Measurements from ENCODE around the gene IRF2BP1.
"Not testable (repeated sequence)": the region's sequence is repeated elsewhere in the genome, so short reads cannot be mapped to it uniquely, and the experiment has no call there.

IRF2BP1 gene

DNA sequence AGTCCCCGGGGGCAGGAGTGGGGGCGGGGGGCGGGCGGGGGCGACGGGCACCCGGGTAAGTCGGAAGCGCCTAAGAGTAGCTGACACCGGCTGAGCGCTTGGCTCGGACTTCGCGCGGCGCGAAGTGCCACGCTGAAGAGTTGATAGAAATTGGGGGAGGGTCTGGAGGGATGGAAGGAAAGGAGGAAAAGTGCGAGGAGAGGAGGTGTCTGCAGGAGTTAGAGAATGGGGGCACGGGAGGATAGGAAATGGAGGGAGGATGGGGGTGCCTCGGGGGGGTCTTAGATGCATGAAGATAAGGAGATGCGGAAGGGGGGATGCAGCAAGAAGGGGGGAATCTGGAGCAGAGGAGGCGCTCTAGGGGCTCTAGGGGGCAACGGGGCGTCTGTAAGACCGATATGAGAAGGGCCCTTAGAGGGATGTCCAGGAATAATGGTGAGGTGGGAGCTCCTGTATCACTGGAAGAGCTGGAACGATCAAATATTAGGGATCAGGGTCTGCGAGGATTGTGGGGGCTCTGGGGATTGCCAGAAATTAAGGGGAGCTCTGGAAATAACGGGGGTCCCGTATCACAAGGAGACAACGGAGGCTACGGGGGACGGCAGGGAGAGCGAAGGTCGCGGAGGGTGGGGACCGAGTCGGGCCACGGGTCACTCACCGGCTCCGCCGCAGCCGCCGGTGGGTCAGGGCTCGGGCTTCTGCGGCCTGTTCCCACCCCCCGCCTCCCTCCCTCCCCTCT, 16.1 kb upstream of the IRF2BP1 start, which contains the start of gene MYPOP:
MYPOP (minus strand) TSS at position 702 of the 739 bp plus-strand sequence. CDS start 840 bp downstream, outside the sequence.
- DNase-seq = no peak

DNA sequence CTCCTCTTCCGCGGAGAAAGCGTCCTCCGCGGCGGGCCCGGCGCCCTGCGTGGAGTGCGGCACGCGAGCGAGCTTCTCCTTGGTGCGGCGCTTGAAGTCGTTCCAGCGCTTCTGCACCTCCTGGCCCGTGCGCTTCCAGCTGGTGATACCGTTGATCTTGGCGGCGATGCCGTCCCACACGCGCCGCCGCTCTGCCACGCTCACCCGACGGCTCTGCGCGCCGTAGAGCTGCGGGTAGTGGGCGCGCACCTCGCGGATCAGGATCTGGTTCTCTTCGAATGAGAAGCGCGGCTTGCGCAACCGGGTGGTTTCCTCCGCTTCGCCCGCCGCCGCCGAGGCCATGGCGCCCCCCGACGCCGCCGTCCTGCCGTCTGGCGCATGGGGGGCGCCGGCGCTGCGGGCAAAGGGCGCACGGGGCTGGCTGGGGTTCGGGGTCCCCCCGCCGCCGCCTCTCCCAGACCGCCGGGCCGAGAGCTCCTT, 15.5 kb upstream of the IRF2BP1 start:
- no peak for DNase-seq

DNA sequence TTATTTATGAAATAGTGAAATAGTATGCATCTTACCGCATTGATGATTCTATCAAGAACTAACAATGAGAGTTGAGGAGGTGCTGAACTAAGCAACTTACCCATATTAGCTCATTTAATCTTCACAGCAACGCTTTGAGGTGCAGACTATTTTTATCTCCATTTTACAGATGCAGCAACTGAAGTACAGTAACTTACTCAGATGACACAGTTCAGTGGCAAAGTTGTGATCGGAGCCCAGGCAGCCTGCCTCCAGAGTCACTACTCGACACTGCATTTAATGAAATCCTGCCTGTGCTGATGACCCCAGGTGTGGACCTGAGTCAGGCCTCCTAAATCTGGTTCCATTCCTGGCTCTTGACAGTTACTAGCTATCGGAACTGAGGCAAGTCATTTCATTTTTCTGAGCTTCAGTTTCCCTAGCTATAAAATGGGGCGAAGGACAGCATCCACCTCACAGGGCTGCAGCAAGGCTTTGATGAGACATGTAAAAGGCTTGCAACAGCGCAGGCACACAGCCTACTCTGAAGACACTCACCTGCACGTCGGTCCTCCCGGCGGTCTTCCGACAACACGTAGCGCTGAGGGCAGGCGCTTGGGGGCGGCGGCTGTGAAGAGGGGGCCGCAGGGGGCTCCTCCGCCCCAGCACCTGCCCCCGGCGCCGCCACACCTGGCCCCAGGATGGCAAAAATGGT, 14.9 kb upstream of the IRF2BP1 start:
- DNase-seq = no peak

DNA sequence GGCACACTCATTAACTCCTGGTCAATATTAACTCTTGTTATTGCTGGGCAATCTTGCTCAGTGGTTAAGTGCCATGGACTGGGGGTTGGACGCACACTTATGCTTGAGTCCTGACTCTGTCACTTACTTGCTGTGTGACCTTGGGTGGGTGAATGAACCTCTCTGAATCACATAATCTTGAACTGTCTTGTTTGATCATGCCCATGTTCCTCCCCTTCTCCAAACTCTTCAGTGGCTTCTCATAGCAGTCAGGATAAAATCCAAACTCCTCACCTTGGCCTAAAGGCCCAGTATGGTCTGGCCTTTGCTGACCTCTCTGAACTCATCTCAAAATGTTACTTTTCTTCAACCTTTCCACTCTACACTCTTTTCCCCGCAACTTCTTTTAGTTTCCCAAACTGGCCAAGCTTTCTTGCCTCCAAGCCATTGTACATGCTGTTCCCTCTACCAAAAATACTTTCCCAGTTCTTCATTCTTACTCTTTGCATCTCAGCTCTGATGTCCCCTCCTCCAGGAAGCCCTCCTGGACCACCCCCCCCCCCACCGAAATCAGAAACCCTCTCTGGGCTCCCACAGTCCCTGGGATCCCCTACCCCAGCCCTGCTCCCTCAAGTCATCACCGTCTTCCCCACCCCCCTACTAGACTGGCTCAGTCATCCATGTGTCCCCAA, 14.1 kb upstream of the IRF2BP1 start:
- DNase-seq = no peak

DNA sequence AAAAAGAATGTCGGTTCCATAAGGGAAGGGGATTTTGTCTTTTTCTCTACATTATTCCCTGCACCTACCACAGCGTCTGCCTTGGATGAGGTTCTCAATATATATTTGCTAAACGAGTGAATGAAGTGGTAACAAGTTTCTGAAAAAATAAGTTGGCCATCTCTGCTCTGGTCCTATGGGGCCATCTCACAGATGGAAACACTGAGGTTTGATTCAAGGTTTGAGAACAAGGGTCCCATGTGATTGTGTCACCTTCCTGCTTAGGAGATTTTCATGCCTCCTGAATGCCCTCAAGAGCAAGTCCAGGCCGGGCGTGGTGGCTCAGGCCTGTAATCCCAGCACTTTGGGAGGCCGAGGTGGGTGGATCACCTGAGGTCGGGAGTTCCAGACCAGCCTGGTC, 13.3 kb upstream of the IRF2BP1 start:
- no peak for DNase-seq

DNA sequence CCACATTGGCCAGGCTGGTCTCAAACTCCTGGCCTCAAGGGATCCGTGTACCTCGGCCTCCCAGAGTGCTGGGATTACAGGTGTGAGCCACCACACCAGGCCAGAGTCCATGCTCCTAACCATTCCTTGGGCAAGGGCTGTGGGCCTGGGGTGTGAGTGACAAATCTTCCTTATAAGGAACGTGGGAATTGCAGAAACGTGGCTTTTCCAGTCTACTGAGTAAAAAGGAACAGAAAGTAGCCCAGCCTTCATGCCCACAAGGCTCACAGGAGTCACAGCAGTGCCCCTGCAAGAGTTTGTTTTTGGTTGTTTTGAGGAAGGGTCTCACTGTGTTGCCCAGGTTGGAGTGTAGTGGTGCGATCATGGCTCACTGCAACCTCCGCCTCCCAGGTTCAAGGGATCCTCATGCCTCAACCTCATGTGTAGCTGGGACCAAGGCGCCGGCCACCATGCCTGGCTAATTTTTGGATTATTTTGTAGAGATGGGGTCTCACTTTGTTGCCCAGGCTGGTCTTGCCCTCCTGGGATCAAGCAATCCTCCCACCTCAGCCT, 11.4 kb upstream of the IRF2BP1 start:
- DNase-seq = no peak

DNA sequence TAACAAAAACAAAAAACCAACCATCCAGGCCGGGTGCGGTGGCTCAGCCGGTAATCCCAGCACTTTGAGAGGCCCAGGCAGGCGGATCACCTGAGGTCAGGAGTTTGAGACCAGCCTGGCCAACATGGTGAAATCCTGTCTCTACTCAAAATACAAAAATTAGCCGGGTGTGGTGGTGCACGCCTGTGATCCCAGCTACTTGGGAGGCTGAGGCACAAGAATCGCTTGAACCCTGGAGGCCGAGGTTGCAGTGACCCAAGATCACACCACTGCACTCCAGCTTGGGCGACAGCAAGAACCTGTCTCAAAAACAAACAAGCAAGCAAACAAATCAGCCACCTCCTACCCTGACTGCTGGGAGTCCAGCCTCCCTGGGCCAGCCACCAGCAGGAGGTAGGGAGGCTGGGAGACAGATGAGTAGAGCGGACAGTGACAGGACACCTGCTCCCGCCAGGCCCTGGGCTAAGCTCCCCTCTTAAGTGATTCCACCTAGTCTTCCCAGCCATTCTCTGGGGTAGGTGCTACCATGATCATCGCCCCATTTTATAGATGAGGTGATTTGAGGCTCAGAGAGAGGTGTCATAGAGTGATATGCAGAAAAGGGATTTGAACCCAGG, 10.2 kb upstream of the IRF2BP1 start:
- not testable (repeated sequence) for DNase-seq

DNA sequence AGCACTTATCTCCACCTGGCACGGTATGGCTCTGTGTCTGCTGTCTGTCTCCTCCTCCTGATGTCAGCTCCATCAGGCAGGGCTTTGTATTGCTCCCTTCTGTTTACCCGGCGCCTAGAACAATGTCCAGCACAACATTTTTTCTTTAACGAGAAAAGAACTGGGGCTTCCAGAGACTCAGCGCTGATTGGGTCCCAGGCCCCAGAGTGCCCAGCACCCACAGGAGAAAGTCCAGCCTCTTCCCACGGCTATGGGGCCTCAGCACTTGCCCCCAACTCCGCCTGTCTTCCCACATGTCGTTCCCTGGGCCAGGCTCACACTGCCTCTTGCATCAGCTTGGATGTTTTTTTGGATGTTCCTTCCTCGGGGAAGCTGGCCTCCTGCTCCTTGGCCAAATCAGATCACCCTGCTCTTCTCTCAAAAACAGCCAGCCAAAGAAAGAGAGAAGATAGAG, 9.6 kb upstream of the IRF2BP1 start:
- DNase-seq = no peak

DNA sequence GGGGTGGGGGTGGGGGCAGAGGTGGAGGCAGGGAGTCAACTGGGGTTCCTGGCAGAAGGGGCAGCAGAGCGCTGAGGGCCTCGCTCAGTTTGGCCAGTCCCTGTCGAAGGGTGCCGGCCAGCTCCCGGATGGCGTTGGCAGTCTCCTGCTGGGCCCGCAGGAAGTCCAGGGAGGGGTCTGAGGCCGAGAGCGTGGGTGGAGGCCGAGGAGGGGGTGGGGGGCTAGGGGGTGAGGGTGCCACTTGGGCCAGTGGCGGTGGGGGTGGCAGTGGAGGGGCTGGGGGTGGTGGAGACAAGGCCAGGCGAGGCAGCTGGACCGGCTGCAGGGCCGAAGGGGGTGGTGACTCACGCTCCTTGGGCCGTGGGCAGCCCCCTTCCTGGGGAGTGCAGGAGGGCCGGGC, 4.9 kb upstream of the IRF2BP1 start:
- no peak for DNase-seq

DNA sequence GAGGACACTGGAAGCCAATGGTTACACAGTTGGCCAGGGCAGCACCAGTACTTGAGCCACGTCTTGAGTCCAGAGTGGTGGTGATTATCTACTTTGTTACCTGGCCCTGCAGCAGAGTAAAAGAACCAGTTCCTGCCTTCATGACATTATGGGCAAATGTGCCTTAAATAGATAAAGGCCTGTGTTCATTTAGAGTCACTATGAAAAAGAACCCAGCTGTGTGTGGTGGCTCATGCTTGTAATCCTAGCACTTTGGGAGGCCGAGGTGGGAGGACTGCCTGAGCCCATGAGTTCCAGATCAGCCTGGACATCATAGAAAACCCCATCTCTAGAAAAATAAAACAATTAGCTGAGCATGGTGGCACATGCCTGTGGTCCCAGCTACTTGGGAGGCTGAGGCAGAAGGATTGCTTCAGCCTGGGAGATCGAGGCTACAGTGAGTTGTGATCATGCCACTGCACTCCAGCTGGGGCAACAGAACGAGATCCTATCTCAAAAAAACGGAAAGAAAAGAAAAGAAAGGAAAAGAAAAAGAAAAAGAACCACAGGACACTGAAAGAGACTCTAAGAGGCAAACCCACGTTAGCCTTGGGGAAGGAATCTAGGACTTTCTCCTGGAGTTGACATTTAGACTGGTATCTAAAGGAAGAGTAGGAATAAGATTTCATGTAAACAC, 3.4 kb upstream of the IRF2BP1 start:
- DNase-seq = no peak

DNA sequence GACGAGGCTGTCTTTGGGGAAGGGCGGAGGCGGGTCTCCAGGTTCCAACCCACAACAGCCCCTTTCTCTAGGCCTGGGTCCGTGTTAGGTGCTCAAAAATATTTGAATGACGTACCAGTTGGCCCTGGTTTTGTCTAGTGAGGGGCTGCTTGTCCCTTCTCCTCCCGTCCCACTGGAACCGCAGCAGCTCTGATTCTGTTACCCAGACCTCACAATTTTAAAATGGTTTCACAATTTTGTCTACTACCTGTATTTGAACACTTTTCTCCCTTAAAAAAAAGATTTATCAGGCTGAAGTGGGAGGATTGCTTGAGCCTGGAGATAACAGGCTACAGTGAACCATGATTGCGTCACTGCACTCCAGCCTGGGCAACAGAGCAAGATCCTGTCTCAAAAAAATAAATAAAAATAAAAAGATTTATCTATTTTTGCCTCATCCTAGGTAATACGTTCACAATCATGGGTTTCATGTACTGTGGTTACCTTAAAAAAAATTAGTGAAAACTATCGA, 1.3 kb upstream of the IRF2BP1 start:
- DNase-seq = no peak

DNA sequence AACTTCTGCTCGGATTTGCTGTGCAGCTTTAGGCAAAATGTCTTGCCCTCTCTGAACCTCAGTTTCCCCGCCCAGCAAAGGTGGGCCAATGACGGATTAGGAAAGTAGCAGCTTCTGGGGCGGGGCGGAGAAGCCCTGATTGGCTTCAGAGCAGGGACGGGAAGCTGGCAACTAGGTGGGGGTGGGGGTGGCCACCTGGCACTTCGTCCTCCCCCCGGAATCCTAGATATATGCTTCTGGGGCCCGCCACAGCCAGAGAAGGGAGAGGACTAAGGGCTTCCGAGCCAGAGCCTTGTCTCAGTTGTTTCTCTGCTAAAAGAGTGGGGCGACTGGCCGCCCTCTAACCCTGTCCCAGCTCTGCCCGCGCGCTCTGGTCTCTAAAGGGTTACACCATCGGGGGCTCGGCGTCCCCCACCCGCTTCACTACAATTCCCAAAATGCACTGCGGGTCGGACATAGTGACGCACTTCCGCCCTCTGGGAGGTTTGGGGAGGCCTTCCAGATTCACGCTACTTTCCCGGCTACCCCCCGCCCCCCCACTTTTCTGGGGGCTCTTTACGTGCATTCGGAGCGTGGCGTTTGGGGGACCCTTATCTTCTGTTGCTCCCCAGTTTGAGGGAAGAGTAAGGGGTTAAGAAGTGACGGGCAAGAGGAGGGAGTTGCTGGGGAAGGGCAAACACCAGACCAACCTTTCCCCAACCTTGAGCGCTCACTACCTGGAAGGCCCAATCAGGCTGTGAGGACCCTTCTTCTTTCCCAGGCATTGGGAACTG, 672 bp upstream of the IRF2BP1 start:
- peak; percentile 95 for DNase-seq

DNA sequence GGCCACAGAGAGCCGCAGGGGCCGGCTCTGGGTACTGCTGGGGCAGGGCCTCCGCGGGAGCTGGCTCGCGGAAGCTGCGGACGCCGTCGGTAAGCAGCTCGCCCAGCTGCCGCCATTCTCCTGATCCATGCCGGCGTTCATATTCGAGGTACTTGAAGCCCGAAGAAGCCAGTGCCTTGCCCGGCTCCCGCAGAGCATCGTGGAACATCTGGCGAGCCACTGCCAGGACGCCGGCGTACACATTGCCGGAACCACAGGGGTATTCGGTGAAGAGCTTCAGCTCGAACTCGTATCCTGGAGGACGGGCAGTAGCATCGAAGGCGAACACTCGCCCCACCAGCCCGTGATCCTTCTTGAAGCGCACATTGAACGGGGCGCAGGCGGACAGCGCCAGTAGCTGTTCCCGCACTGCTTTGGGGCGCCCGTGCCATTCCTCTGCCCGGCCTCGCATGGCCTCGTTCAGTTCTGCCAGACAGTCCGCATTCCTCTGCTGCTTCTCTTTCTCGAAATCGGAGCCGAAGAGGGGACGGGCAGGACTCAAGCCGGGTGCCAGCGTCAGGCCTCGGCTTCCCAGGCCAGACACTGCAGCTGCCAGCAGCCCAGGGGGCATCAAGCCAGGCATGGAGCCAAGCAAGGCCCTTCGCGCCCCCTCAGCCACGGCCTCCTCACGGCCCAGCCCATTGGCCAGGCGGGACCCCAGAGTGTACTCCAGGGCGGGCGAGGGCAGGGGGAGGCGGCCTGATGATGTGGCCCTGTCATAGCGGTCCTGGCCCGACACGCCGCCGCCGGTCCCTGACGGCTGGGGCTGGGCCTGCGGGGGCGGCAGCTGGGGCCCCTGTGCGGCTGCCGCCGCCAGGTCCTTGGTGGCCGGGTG, 1.0 kb downstream of the IRF2BP1 start:
- no peak for DNase-seq

DNA sequence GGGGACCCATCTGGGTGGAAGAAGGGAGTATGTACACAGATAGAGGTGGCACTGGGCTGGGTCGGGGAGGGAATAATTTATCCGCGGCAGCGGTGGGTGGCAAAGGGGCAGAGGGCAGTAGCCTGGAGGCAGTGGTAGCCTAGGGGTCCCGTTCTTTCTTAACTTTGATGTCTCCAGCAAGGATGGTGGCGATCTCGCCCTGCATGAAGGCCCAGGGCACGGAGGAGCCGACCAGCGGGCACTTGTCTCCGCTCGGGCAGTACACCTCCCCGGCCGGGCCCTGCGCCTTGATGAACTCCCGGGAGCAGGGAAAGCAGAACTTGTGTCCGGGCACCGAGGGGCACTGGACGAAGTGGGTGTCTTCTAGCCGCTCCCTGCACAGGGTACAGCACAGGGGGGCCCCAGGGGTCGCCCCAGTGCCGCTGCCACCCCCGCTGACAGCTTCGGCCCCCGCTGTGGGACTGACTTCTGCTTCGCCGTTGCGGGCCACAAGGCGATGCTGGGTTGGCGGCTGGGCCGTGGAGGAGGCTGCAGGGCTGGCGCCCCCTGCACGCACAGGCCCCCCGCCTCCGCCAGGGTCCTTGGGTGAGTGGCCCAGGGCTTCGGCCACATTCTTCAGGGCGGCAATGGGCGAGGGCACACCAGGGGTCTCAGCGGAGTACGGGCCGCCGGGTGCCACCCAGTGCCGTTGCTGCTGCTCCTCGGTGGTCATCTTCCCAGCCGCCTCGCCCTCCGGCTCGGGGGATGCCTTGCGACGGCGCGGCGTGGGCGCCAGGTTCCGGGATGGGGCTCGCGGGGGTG, 1.9 kb downstream of the IRF2BP1 start:
- no peak for DNase-seq

DNA sequence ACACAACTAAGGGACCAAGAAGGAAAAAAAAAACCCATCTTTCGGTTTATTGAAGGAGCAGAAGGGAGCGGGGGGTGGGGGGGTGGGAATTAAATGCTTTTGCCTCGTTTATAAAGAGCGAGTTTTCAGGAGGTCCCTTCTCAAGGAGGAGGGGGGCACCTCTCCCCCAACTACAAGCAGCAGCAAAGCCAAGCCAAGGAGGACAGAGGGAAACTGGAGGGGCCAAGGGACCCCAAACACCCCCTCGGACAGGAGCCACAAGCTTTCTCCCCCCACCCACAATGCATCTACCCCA, 2.4 kb downstream of the IRF2BP1 start:
- no peak for DNase-seq

DNA sequence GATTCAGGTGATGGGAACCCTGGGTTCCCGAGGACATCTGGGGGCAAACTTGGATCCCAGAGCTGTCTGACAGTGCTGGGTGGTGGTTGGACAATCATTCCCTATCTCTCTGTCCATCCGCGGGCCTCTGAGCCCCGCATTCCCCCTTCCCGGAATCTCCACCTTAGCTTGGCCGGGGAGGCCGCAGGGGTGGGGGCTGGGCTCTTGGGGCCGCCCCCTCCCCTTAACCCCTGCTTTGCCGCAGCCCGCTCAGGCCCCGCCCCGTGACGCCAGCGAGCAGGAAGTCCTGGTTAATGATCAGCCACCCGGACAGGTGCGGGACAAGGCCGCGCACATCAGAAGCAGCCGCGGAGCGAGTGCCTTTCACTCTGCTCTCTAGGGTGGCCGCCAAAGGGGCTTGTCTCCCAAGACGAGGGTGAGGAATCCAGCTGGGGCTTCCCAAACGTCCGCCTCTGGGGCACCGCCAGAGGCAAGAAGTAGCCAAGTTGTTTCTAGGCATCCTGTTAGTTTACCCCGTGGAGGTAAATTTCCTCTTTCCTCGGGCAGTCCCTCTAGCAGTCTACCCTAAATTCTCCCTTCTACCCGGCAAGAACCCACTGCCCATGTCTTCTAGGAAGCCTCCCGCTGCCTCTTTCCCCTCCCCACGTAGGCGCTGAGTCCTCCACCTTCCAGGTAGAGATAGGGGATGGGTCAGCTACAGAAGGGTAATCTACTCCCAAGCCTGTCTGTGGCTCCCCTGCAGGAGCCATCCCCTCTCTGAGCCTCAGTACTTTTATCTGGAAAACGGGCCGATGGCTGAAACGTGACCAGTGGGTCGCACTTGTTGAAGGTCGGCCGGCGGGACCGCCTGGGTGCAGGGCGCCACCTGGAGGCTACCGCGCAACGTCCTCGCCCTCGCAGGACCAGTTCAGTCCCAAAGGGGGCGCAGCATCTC, 3.0 kb downstream of the IRF2BP1 start:
- DNase-seq = peak; percentile 89

DNA sequence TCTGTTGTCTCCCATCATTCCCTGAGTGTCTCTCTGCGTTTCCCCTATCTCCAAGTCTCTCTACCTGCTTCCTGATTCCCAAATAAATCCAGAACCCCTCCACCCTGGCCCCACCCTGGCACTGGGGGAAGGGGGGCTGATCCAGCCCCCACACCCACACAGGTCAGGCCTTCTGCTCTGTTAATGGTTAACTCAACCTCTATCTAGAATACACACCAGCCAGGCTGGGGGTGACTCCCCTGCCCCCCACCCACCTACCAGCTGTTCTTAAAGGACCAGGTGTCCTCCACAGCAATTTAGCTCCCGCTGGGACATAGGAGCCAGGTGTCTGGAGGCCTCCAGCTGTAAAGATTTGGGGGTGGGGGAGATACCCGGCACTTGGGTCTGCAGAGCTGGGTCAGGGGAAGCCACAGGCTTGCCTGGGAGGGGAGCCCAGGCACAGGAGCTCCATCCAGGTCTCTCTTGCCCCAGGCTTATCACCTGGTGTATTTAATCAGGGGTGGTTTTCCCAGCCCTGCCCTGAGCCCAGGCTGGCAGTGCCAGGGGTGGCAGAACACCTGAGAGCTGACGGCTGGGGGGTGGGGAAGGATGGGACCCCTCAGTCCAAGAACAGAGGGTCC, 3.9 kb downstream of the IRF2BP1 start:
- DNase-seq = no peak

Data from activated CD4-positive, alpha-beta T cell treated with anti-CD3 and anti-CD28 coated beads, Interleukin-2, amount 50 U/mL, for 16 hours (primary cell).